Psoas muscle (tissue), 8 donors: ENCODE data around the gene MAST4. TPM values are rescaled to one million over a fixed set of nuclear protein-coding genes. Genes with fewer than 3 reads are reported as not detected.
"Not testable (repeated sequence)": the region's sequence is repeated elsewhere in the genome, so short reads cannot be mapped to it uniquely, and the experiment has no call there.

Experiments used
- ATAC-seq, 4 donors: fragments of 200-7000 bp; cut with Tn5 transposase; one replicate each; pipeline ENCODE4 v1.9.1; 2020; ENCODE audit warnings: moderate library complexity in 3 of 4, mild to moderate bottlenecking in 2 of 4
- DNase-seq, 2 donors: peaks; one replicate each; pipeline ENCODE4 v3.0.0-alpha.2; 2020
- H3K27ac ChIP-seq: fragments of 200-600 bp; one replicate; pipeline ENCODE4 v1.8.0; 2022
- H3K27me3 ChIP-seq, 3 donors: fragments of 200-600 bp in 1 of 3; one replicate each; pipeline versions ENCODE4 v1.6.1 to v1.8.0; 2013 to 2022; ENCODE audit warnings: low read length in 2 of 3, mild to moderate bottlenecking in 2 of 3, moderate library complexity in 1 of 3; ENCODE audit not compliant: insufficient read depth in 3 of 3
- H3K36me3 ChIP-seq, 2 donors: fragments of 200-600 bp in 1 of 2; one replicate each; pipeline versions ENCODE4 v1.6.1 to v1.8.0; 2013 to 2022; ENCODE audit warnings: low read depth in 1 of 2, mild to moderate bottlenecking in 1 of 2, moderate library complexity in 1 of 2; ENCODE audit not compliant: insufficient read depth in 1 of 2
- H3K4me1 ChIP-seq: fragments of 200-600 bp; one replicate; pipeline ENCODE4 v1.8.0; 2022
- H3K4me3 ChIP-seq: fragments of 200-600 bp; one replicate; pipeline ENCODE4 v1.8.0; 2022; ENCODE audit warnings: mild to moderate bottlenecking
- H3K9me3 ChIP-seq: fragments of 200-600 bp; one replicate; pipeline ENCODE4 v1.8.0; 2022
- WGBS, 3 donors: extraction: QIAGEN DNeasy Blood & Tissue Kit; methylation state at CpG; one replicate each; pipeline versions ENCODE4 v1.1.6 to v1.1.7; 2013; 5-methylcytosine and 5-hydroxymethylcytosine counted together
- intact Hi-C, 2 donors: fragments of 100-400 bp; cut with DNase I; formaldehyde crosslinking; loops; one replicate each; pipeline versions ENCODE4 v1.11.0 to v1.14.2; 2022
- polyA plus RNA-seq, 3 donors: library from polyadenylated mRNA; stranded (reverse); fragments of 200-250 nt; gene quantifications; one replicate each; pipeline ENCODE4 v1.2.3, GENCODE V29; 2013
- total RNA-seq, 4 donors: library from RNA; stranded (reverse); fragmentation: NEBNext Ultra II Directional in 2 of 4; extraction: Animal tissue kit (Norgen Biotek cat#: 25700) in 2 of 4; gene quantifications; one replicate each; pipeline versions ENCODE4 v1.2.1 to v1.2.4, GENCODE V29; 2021 to 2023
- TF ChIP-seq, protein P1 (sequence below): fragments of 200-600 bp; IDR thresholded peaks from one replicate; pipeline ENCODE4 v1.8.0; 2022; ENCODE audit warnings: antibody characterized with exemption
- donor health status: healthy with polysubstance abuse.
- donor health status: DM: no; HTN: no; CAD: no; lungs with moderate emphysema.
- donor health status: Bipolar disorder and iron deficiency.
- donor health status: healthy.
- donor health status: DM: yes; HTN: yes; CAD: no.
- donor health status: DM: no; HTN: no; CAD: no.
- donor health status: DM: no; HTN: no; CAD: no.
- donor health status: DM: yes; HTN: yes; CAD: no.

Gene MAST4
- total and polyA plus RNA-seq, 7 donors = 3.2 to 123 (median 12.1) TPM

DNA sequence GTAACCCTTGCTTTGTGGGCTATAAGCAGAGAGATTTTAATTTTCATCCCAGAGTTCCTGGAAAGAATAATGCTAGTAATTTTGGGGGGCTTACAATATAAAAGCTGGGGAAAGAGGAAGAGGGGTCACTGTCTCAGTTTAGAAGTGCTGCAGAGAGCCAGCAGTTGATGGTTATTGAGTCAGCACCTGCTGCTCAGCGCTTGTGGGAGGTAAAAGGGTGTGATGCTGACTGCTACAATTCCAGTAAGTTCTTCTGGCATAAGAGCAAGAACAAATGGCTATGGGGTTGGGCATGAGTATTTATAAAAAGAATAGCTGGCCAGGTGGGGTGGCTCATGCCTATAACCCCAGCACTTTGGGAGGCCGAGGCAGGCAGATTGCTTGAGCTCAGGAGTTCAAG is 88.5 kb downstream of the MAST4 start:
- no peaks in the 10 kb centered on the region for H3K27me3 ChIP-seq
- no peaks in the 10 kb centered on the region for H3K36me3 ChIP-seq
- H3K4me1 ChIP-seq = no peaks in the 10 kb centered on the region
- DNase-seq (no peak), ATAC-seq (no peak)
- H3K4me3 ChIP-seq = no peak overlapping the region
- intact Hi-C loops = no loop called here
- 87 to 97% (median 87%) methylated on average over 2 of the region's 2 CpGs for WGBS, 3 donors
- no peak overlapping the region for H3K27ac ChIP-seq
- no peaks in the 10 kb centered on the region for H3K9me3 ChIP-seq
- TF ChIP-seq, protein P1, sequence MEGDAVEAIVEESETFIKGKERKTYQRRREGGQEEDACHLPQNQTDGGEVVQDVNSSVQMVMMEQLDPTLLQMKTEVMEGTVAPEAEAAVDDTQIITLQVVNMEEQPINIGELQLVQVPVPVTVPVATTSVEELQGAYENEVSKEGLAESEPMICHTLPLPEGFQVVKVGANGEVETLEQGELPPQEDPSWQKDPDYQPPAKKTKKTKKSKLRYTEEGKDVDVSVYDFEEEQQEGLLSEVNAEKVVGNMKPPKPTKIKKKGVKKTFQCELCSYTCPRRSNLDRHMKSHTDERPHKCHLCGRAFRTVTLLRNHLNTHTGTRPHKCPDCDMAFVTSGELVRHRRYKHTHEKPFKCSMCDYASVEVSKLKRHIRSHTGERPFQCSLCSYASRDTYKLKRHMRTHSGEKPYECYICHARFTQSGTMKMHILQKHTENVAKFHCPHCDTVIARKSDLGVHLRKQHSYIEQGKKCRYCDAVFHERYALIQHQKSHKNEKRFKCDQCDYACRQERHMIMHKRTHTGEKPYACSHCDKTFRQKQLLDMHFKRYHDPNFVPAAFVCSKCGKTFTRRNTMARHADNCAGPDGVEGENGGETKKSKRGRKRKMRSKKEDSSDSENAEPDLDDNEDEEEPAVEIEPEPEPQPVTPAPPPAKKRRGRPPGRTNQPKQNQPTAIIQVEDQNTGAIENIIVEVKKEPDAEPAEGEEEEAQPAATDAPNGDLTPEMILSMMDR = no peak

DNA sequence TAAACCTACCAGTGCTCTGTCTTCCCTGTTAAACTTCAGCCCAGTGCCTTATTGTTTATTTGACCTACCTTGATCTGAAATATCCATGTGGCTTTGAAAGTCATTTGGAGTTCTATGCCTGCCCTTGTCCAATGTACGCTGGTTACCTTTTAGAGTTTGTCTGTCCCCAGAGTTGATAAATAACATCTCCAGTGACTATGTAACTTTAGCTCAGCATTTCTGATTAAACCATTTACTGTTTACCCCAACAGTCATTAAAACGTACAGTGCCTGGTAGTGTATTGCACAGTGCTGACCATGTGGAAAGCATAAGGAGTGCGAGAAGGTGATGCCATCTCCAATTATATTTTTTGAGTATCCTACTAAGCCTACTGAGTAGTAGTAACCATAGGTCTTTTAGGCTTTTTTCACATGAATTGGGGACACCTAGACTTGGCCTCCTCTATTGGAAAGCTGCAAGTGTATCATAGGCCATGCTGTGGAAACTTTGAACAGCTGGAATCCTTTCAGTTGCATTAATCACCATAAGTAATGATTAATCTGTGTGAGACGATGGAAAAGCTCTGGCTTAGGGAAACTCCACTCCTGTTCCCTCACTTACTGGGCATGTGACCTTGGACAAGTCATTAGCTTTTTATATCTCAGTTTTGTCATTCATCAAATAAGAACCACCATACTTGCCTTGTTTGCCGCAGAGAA is 93.5 kb downstream of the MAST4 start:
- Histone ChIP-seq H3K9me3 (no peaks in the 10 kb centered on the region), H3K4me3 (no peak overlapping the region), H3K27ac (no peak overlapping the region), H3K4me1 (no peaks in the 10 kb centered on the region), H3K36me3 (no peaks in the 10 kb centered on the region), H3K27me3 (no peaks in the 10 kb centered on the region)
- intact Hi-C loops = no loop called here
- no peak for DNase-seq
- 73 to 80% (median 74%) methylated on average over 5 of the region's 5 CpGs for WGBS, 3 donors
- no peak for ATAC-seq
- TF ChIP-seq, protein P1 = no peak

- Histone ChIP-seq H3K9me3 (no peaks in the 10 kb centered on the region), H3K36me3 (no peaks in the 10 kb centered on the region), H3K27ac (no peak overlapping the region), H3K27me3 (no peaks in the 10 kb centered on the region), H3K4me3 (no peak overlapping the region), H3K4me1 (no peaks in the 10 kb centered on the region)
- WGBS, 3 donors = 68 to 75% (median 68%) methylated on average over 3 of the region's 3 CpGs
- ATAC-seq (no peak), DNase-seq (no peak)
- intact Hi-C loops = no loop called here
- TF ChIP-seq, protein P1 = no peak
Measured at GRCh38 chr5:66694036-66694435, 97.8 kb downstream of the MAST4 start.

DNA sequence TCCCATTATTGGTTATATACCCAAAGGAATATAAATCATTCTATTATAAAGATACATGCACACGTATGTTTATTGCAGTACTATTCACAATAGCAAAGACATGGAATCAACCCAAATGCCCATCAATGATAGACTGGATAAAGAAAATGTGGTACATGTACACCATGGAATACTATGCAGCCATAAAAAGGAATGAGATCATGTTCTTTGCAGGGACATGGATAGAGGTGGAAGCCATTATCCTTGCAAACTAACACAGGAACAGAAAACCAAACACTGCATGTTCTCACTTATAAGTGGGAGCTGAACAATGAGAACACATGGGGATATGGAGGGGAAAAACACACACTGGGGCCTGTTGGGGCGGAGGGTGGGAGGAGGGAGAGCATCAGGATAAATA is 99.6 kb downstream of the MAST4 start:
- H3K4me3 ChIP-seq, H3K9me3 ChIP-seq, H3K27ac ChIP-seq, DNase-seq, ATAC-seq, intact Hi-C loops, H3K36me3 ChIP-seq, H3K27me3 ChIP-seq, H3K4me1 ChIP-seq: not testable (repeated sequence)
- WGBS, 3 donors = 87 to 94% (median 93%) methylated on average over 2 of the region's 2 CpGs

DNA sequence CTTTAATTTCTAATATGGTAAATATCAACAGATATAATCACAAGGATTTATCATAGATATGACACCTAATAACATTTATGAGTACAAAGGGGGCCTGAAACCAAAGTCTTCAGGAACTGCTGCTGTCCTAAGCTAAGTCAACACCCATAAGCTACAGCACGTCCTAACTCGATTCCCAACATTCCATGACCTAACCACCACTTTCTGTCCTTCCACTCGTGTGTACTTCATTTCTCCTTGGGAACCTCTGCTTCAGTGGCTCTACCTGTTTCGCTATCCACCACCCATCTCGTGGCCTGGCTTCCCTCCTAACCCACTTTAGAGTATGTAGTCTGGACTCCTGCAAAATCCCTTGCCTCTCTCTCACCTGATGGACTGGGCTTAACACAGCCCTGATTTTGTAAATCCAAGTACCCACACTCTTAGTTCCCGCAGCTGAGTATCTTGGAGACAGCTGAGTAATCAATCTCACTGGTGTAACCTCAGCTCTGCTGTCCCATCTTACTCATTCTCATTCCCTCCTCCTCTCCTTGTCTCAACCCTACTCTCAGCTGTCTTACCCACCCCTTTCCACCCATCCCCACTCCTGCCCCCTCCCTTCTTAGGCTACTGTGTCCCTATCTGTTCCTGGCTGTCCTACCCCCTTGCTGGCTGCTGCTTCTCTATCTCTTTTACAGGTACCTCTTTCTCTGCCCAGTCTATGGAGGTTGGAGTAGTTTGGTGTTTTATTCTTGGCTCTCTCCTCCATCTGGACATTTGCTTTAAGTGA is 101.8 kb downstream of the MAST4 start:
- H3K4me3 ChIP-seq = no peak overlapping the region
- H3K9me3 ChIP-seq = no peaks in the 10 kb centered on the region
- ATAC-seq = no peak
- intact Hi-C loops = no loop called here
- H3K4me1 ChIP-seq = no peaks in the 10 kb centered on the region
- 80 to 86% (median 81%) methylated on average over 6 of the region's 6 CpGs for WGBS, 3 donors
- no peak for DNase-seq
- H3K36me3 ChIP-seq = no peaks in the 10 kb centered on the region
- no peaks in the 10 kb centered on the region for H3K27me3 ChIP-seq
- TF ChIP-seq, protein P1 = no peak
- H3K27ac ChIP-seq = no peak overlapping the region
